K562 (cell line): ENCODE data around the gene CACNA2D3.

Source experiments
- CTCF ChIP-seq, 3 experiments: IDR thresholded peaks in 2 of 3; conservative IDR thresholded peaks in 1 of 3; 2 replicates each; pipeline ENCODE4 v1.5.1; 2011 to 2012; ENCODE audit warnings: low read length in 3 of 3, mild to moderate bottlenecking in 3 of 3, control low read depth in 2 of 3, improper control_type of control experiment in 1 of 3, inconsistent platforms in 1 of 3, low read depth in 1 of 3, mixed read lengths in 1 of 3, moderate library complexity in 1 of 3; ENCODE audit not compliant: insufficient read depth in 2 of 3
- ETV6 ChIP-seq, 3 experiments: fragments of 150-350 bp in 1 of 3; sonication (generic) in 1 of 3; formaldehyde crosslinking in 1 of 3; IDR thresholded peaks; 2 replicates each; pipeline versions ENCODE4 v1.6.1 to v1.8.0; 2014 to 2022; ENCODE audit warnings: borderline replicate concordance in 2 of 3, low read depth in 2 of 3, antibody characterized with exemption in 1 of 3, low read length in 1 of 3, mild to moderate bottlenecking in 1 of 3, missing genetic modification reagents in 1 of 3
- NR1H2 ChIP-seq: sonication (generic); formaldehyde crosslinking; IDR thresholded peaks from 2 replicates; pipeline ENCODE4 v1.4.0; 2020; ENCODE audit warnings: mild to moderate bottlenecking, missing genetic modification reagents
- POLR2A ChIP-seq: fragments of 450-650 bp; conservative IDR thresholded peaks from 2 replicates; pipeline ENCODE4 v1.6.1; 2016
- RAD21 ChIP-seq, 2 experiments: fragments of 250-450 bp in 1 of 2; fragments of 450-650 bp in 1 of 2; sonication (Bioruptor Pico) in 1 of 2; formaldehyde crosslinking in 1 of 2; IDR thresholded peaks in 1 of 2; conservative IDR thresholded peaks in 1 of 2; 2 replicates each; pipeline versions ENCODE4 v1.4.0 to v1.8.0; 2020 to 2022; ENCODE audit warnings: mild to moderate bottlenecking in 2 of 2, moderate library complexity in 1 of 2
- REST ChIP-seq, 2 experiments: fragments of 450-650 bp; formaldehyde crosslinking in 1 of 2; IDR thresholded peaks; 2 replicates each; pipeline versions ENCODE4 v1.4.0 to v1.6.1; 2014 to 2020; ENCODE audit warnings: mild to moderate bottlenecking in 2 of 2, borderline replicate concordance in 1 of 2, low read depth in 1 of 2
- U2AF2 ChIP-seq: fragments of 200-400 bp; formaldehyde crosslinking; optimal IDR thresholded peaks from 2 replicates; pipeline ENCODE3; 2017; ENCODE audit warnings: low read depth, mild to moderate bottlenecking, low read length

DNA sequence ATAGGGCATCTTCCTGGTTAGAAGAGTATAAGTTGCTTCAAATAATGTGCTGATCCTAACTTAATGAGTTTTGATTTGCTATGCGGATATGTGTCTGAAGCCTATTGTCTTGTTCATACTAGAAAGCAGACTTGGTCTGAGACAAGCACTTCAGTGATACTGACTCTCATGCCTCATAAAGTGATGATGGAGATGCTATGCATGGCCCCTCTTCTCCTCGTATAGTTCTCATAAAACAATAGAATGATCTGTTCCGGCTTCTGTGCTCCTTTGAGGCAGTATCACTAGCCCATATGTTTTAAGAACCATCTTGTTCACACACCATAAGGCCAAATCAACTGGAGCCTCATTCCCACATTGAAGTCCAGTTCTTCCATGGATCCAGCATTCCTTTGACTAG is 583.4 kb downstream of the CACNA2D3 start:
- TF ChIP-seq U2AF2 (no peak), ETV6 (IDR thresholded peaks at IDR 0.05; ENCODE audit: borderline replicate concordance in 1 of 2, low read depth in 2 of 2, low read length in 1 of 2) (no peak), ETV6 (CRISPR knock-in tag; IDR thresholded peaks at IDR 0.05; ENCODE audit: borderline replicate concordance) (no peak), CTCF (IDR thresholded peaks at IDR 0.05 in 2 of 3, conservative IDR thresholded peaks at IDR 0.05 in 1 of 3; ENCODE audit: insufficient read depth in 2 of 3, low read depth in 1 of 3, low read length in 3 of 3) (no peak), NR1H2 (CRISPR knock-in tag) (no peak), REST (IDR thresholded peaks at IDR 0.05; ENCODE audit: borderline replicate concordance) (no peak), REST (CRISPR knock-in tag; IDR thresholded peaks at IDR 0.05; ENCODE audit: low read depth) (no peak), RAD21 (CRISPR knock-in tag; conservative IDR thresholded peaks at IDR 0.05 in 1 of 2, IDR thresholded peaks at IDR 0.05 in 1 of 2) (no peak), POLR2A (no peak)
